Measurements from ENCODE around the gene LDLRAD4.

Gene LDLRAD4

GRCh38 chr18:13500869-13501542, 282.4 kb downstream of the LDLRAD4 start:
- no peak for DNase-seq

- DNase-seq, result no peak
These were observed 283.0 kb downstream of the LDLRAD4 start for GRCh38 chr18:13501543-13501887.

- DNase-seq, result no peak
These were observed 283.3 kb downstream of the LDLRAD4 start for GRCh38 chr18:13501891-13502290.

GRCh38 chr18:13502585-13502984, 284.0 kb downstream of the LDLRAD4 start:
- DNase-seq, result no peak

GRCh38 chr18:13503836-13504235, 285.3 kb downstream of the LDLRAD4 start:
- no peak for DNase-seq

- no peak for DNase-seq
These were observed 287.3 kb downstream of the LDLRAD4 start for GRCh38 chr18:13505780-13506345.

GRCh38 chr18:13510594-13510993, 292.0 kb downstream of the LDLRAD4 start:
- no peak for DNase-seq

- DNase-seq, result peak; percentile 29
These were observed 293.5 kb downstream of the LDLRAD4 start for GRCh38 chr18:13511961-13512577.

GRCh38 chr18:13513021-13513420, 294.5 kb downstream of the LDLRAD4 start:
- DNase-seq, result no peak

- DNase-seq, result no peak
These were observed 294.9 kb downstream of the LDLRAD4 start for GRCh38 chr18:13513481-13513880.

GRCh38 chr18:13514558-13514957, 296.0 kb downstream of the LDLRAD4 start:
- DNase-seq, result no peak

- DNase-seq, result no peak
These were observed 298.3 kb downstream of the LDLRAD4 start for GRCh38 chr18:13516855-13517254.

GRCh38 chr18:13517369-13517768, 298.8 kb downstream of the LDLRAD4 start:
- DNase-seq, result no peak

- DNase-seq, result no peak
These were observed 299.8 kb downstream of the LDLRAD4 start for GRCh38 chr18:13518382-13518781.

GRCh38 chr18:13520306-13520705, 301.7 kb downstream of the LDLRAD4 start:
- DNase-seq, result no peak

GRCh38 chr18:13520741-13521140, 302.2 kb downstream of the LDLRAD4 start:
- no peak for DNase-seq

GRCh38 chr18:13521418-13521817, 302.9 kb downstream of the LDLRAD4 start:
- no peak for DNase-seq

- no peak for DNase-seq
These were observed 303.7 kb downstream of the LDLRAD4 start for GRCh38 chr18:13522256-13522655.

- no peak for DNase-seq
These were observed 304.5 kb downstream of the LDLRAD4 start for GRCh38 chr18:13522861-13523660.

GRCh38 chr18:13524054-13524453, 305.5 kb downstream of the LDLRAD4 start:
- no peak for DNase-seq

- no peak for DNase-seq
These were observed 306.3 kb downstream of the LDLRAD4 start for GRCh38 chr18:13524811-13525210.

GRCh38 chr18:13525381-13526029, 306.9 kb downstream of the LDLRAD4 start:
- no peak for DNase-seq

GRCh38 chr18:13526519-13526918, 308.0 kb downstream of the LDLRAD4 start:
- DNase-seq, result no peak

Data from GDM1 (cell line).